B cell (primary cell): ENCODE results near the gene CNTNAP2. TPM values are rescaled to one million over a fixed set of nuclear protein-coding genes. Genes with fewer than 3 reads are reported as not detected.

ENCODE experiments used
- ATAC-seq: fragments of 200-7000 bp; cut with Tn5 transposase; one replicate; pipeline ENCODE4 v1.10.0; 2021; ENCODE audit warnings: low read depth, mild to moderate bottlenecking, moderate number of reproducible peaks, moderate library complexity
- CTCF ChIA-PET: fragments of 350-600 bp; sonication (Branson Sonifier 250); formaldehyde crosslinking; loops from one replicate; lab custom pipeline; 2021; ENCODE audit warnings: antibody characterized with exemption, inconsistent platforms; lab: Charles Lee
- POLR2A ChIA-PET: fragments of 350-600 bp; sonication (Branson Sonifier 250); formaldehyde crosslinking; loops from one replicate; lab custom pipeline; 2021; ENCODE audit warnings: antibody characterized with exemption; lab: Charles Lee
- DNase-seq: peaks from one replicate; pipeline ENCODE4 v3.0.0; 2013
- H2AFZ ChIP-seq: 2 replicates; pipeline ENCODE4 v1.6.1; 2012; ENCODE audit warnings: mild to moderate bottlenecking, low read depth, low read length; ENCODE audit not compliant: insufficient read depth, poor library complexity, severe bottlenecking
- H3K27ac ChIP-seq, 2 donors: 1 replicate in 1 of 2; 2 replicates in 1 of 2; pipeline ENCODE4 v1.5.1; 2012 to 2013; ENCODE audit warnings: low read length in 2 of 2, mild to moderate bottlenecking in 2 of 2, moderate library complexity in 1 of 2
- H3K27me3 ChIP-seq, 4 experiments: fragments of 200-600 bp in 1 of 4; sonication (generic) in 1 of 4; replicated peaks in 1 of 4; 1 replicate in 2 of 4; 2 replicates in 2 of 4; pipeline versions ENCODE4 v1.6.1 to v1.7.0; 2013 to 2016; ENCODE audit warnings: low read length in 3 of 4, mild to moderate bottlenecking in 2 of 4, mixed read lengths in 1 of 4, moderate library complexity in 1 of 4; ENCODE audit not compliant: insufficient read depth in 4 of 4, control insufficient read depth in 3 of 4; ENCODE audit errors: control extremely low read depth in 1 of 4
- H3K36me3 ChIP-seq, 2 experiments: replicated peaks in 1 of 2; 1 replicate in 1 of 2; 2 replicates in 1 of 2; pipeline versions ENCODE4 v1.6.1 to v1.7.1; 2013; ENCODE audit warnings: low read length in 1 of 2; ENCODE audit not compliant: insufficient read depth in 2 of 2, control insufficient read depth in 1 of 2; ENCODE audit errors: control extremely low read depth in 1 of 2, extremely low read depth in 1 of 2
- H3K4me1 ChIP-seq, 2 donors: fragments of 200-600 bp in 1 of 2; sonication (generic) in 1 of 2; 1 replicate in 1 of 2; 2 replicates in 1 of 2; pipeline versions ENCODE4 v1.5.1 to v1.6.1; 2013 to 2017; ENCODE audit warnings: low read length in 2 of 2; ENCODE audit not compliant: control insufficient read depth in 2 of 2, insufficient read depth in 2 of 2
- H3K4me2 ChIP-seq: replicated peaks from 2 replicates; pipeline ENCODE3; 2012; ENCODE audit warnings: mild to moderate bottlenecking, low read depth, low read length; ENCODE audit not compliant: poor library complexity, severe bottlenecking
- H3K4me3 ChIP-seq, 5 experiments: fragments of 200-600 bp in 1 of 5; sonication (generic) in 1 of 5; 1 replicate in 3 of 5; 2 replicates in 2 of 5; pipeline versions ENCODE4 v1.5.1 to v1.7.0; 2011 to 2016; ENCODE audit warnings: low read length in 4 of 5, mild to moderate bottlenecking in 4 of 5, low read depth in 2 of 5, control low read depth in 1 of 5, moderate library complexity in 1 of 5; ENCODE audit not compliant: insufficient read depth in 1 of 5; ENCODE audit errors: control extremely low read depth in 1 of 5, extremely low read depth in 1 of 5
- H3K79me2 ChIP-seq: fragments of 200-600 bp; sonication (generic); one replicate; pipeline ENCODE4 v1.6.0; 2016; ENCODE audit warnings: low read length; ENCODE audit not compliant: control insufficient read depth, insufficient read depth
- H3K9ac ChIP-seq: fragments of 200-600 bp; sonication (generic); 2 replicates; pipeline ENCODE4 v1.6.1; 2017; ENCODE audit warnings: mild to moderate bottlenecking, low read length, moderate library complexity
- H3K9me3 ChIP-seq, 3 donors: one replicate each; pipeline versions ENCODE4 v1.6.1 to v1.7.1; 2013; ENCODE audit warnings: low read length in 2 of 3; ENCODE audit not compliant: control insufficient read depth in 2 of 3, insufficient read depth in 1 of 3; ENCODE audit errors: control extremely low read depth in 1 of 3
- H4K20me1 ChIP-seq: 2 replicates; pipeline ENCODE4 v1.6.0; 2012; ENCODE audit warnings: mild to moderate bottlenecking, low read length; ENCODE audit not compliant: insufficient read depth, control insufficient read depth, poor library complexity, severe bottlenecking
- H3K27ac Mint-ChIP-seq: one replicate; pipeline ENCODE4 v1.8.0; 2021; ENCODE audit warnings: mixed read lengths
- H3K27me3 Mint-ChIP-seq: one replicate; pipeline ENCODE4 v1.8.0; 2021; ENCODE audit warnings: mixed read lengths
- H3K4me1 Mint-ChIP-seq: one replicate; pipeline ENCODE4 v1.8.0; 2021; ENCODE audit warnings: mixed read lengths
- H3K4me3 Mint-ChIP-seq: one replicate; pipeline ENCODE4 v1.8.0; 2021; ENCODE audit warnings: mixed read lengths
- H3K9me3 Mint-ChIP-seq: one replicate; pipeline ENCODE4 v1.8.0; 2022; ENCODE audit warnings: mixed read lengths; ENCODE audit not compliant: insufficient read depth
- EZH2 ChIP-seq: IDR thresholded peaks from 2 replicates; pipeline ENCODE4 v1.6.1; 2012; ENCODE audit warnings: borderline replicate concordance, low read depth, mild to moderate bottlenecking, moderate library complexity, low read length; ENCODE audit not compliant: insufficient read depth, poor library complexity, severe bottlenecking
- WGBS: methylation state at CpG from one replicate; pipeline ENCODE4 v1.1.5; 2013; ENCODE audit warnings: missing lambda C conversion rate; ENCODE audit not compliant: insufficient coverage; 5-methylcytosine and 5-hydroxymethylcytosine counted together
- intact Hi-C: fragments of 100-400 bp; cut with micrococcal nuclease; formaldehyde crosslinking; loops from one replicate; pipeline ENCODE4 v1.10.0; 2022
- polyA plus RNA-seq: library from polyadenylated mRNA; depleted of rRNA; stranded (reverse); fragments of >200 nt; gene quantifications from 2 replicates; pipeline ENCODE4 v1.2.3, GENCODE V29; 2012
- total RNA-seq, 2 donors: library from RNA; stranded (reverse); fragments of 120-200 nt in 1 of 2; gene quantifications; 1 replicate in 1 of 2; 2 replicates in 1 of 2; pipeline versions ENCODE4 v1.2.3 to v1.2.4, GENCODE V29; 2013 to 2022
- TF ChIP-seq, protein P1 (sequence below): fragments of 200-600 bp; IDR thresholded peaks from one replicate; pipeline ENCODE4 v1.8.0; 2022; ENCODE audit warnings: antibody characterized with exemption, mild to moderate bottlenecking

Gene CNTNAP2
- total and polyA plus RNA-seq, 2 donors (not counting 1 experiment from before 2014, with no cell fraction given) = 7.4 to 16.6 TPM

DNA sequence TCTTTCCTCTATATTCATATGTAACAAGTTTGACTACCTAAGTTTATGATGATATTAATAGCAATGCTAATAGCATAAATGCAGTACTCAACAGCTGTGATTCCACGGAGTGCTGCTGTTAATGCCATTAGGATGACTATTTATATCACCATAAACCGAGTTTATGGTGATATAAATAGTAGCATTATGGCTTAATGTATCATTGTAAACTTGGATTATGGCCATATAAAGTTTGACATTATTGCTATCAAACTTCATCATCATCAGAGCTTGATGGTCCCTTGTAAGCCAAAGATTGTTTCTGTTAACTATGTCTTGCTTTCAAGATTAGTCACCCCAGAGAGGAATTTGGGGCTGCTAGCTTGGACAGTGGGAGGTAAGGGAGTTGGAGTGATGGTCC lies 1861.6 kb downstream of the CNTNAP2 start:
- no CpG with 5 or more reads among the region's 2 CpGs for WGBS
- no peak overlapping the region for H3K4me3 Mint-ChIP-seq
- no peaks in the 10 kb centered on the region for H3K27me3 Mint-ChIP-seq
- H3K9me3 ChIP-seq = no peaks in the 10 kb centered on the region
- H4K20me1 ChIP-seq = no peaks in the 10 kb centered on the region
- H3K9ac ChIP-seq = no peak overlapping the region
- intact Hi-C loops = no loop called here
- no peak for DNase-seq
- H3K27ac ChIP-seq = no peak overlapping the region
- H3K4me3 ChIP-seq = no peak overlapping the region
- no peaks in the 10 kb centered on the region for H3K4me1 ChIP-seq
- H2AFZ ChIP-seq = no peak overlapping the region
- H3K4me1 Mint-ChIP-seq = no peaks in the 10 kb centered on the region
- POLR2A ChIA-PET = no interaction called here
- no peak for ATAC-seq
- no peaks in the 10 kb centered on the region for H3K27me3 ChIP-seq
- H3K36me3 ChIP-seq = no peaks in the 10 kb centered on the region
- H3K27ac Mint-ChIP-seq = no peak overlapping the region
- no peak overlapping the region for H3K4me2 ChIP-seq
- H3K9me3 Mint-ChIP-seq = peaks cover 1% of the 10 kb centered on the region
- CTCF ChIA-PET = no interaction called here
- TF ChIP-seq, protein P1, sequence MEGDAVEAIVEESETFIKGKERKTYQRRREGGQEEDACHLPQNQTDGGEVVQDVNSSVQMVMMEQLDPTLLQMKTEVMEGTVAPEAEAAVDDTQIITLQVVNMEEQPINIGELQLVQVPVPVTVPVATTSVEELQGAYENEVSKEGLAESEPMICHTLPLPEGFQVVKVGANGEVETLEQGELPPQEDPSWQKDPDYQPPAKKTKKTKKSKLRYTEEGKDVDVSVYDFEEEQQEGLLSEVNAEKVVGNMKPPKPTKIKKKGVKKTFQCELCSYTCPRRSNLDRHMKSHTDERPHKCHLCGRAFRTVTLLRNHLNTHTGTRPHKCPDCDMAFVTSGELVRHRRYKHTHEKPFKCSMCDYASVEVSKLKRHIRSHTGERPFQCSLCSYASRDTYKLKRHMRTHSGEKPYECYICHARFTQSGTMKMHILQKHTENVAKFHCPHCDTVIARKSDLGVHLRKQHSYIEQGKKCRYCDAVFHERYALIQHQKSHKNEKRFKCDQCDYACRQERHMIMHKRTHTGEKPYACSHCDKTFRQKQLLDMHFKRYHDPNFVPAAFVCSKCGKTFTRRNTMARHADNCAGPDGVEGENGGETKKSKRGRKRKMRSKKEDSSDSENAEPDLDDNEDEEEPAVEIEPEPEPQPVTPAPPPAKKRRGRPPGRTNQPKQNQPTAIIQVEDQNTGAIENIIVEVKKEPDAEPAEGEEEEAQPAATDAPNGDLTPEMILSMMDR = no peak
- TF ChIP-seq EZH2 = no peak
- H3K79me2 ChIP-seq = no peaks in the 10 kb centered on the region

DNA sequence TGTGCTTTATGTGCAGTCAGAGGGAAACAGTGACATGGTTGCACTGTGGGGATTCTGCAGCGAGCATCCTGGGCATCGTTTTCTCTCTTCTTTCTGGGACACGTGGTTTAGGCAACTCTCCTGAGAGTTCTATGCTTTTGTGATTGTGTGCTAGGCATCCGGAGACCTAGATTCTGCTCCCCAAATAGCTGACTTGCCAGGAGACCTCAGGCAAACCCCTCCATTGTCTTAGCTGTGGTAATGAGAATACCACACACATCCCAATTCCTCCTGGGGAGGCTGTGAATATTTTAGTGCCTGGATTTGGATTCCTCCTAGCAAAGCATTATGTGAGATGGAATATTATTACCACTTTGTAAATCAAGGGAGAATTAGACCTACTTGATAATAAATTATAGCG lies 1862.0 kb downstream of the CNTNAP2 start:
- Histone ChIP-seq H3K4me2 (no peak overlapping the region), H3K27me3 (no peaks in the 10 kb centered on the region), H3K79me2 (no peaks in the 10 kb centered on the region), H3K9me3 (no peaks in the 10 kb centered on the region), H3K27ac (no peak overlapping the region), H2AFZ (no peak overlapping the region), H3K4me1 (no peaks in the 10 kb centered on the region), H3K9ac (no peak overlapping the region), H3K4me3 (no peak overlapping the region), H4K20me1 (no peaks in the 10 kb centered on the region), H3K36me3 (no peaks in the 10 kb centered on the region)
- Mint-ChIP-seq H3K27me3 (no peaks in the 10 kb centered on the region), H3K4me1 (no peaks in the 10 kb centered on the region), H3K9me3 (peaks cover 1% of the 10 kb centered on the region), H3K4me3 (no peak overlapping the region), H3K27ac (no peak overlapping the region)
- DNase-seq (no peak), ATAC-seq (no peak)
- no CpG with 5 or more reads among the region's 5 CpGs for WGBS
- ChIA-PET CTCF (no interaction called here), POLR2A (no interaction called here)
- TF ChIP-seq, protein P1 = no peak
- no peak for TF ChIP-seq EZH2
- intact Hi-C loops = no loop called here
